T-helper 2 cell treated with Interferon-gamma antibody and Interleukin-4, amounts not matched to agents 5 μg/mL and 100 μg/mL, for 36 hours (primary cell): ENCODE results near the gene DMXL1.
A peak's percentile ranks its signal among the peaks of the same experiment; 100 is the strongest.

ENCODE experiments used
- DNase-seq: peaks from one replicate; pipeline ENCODE4 v3.0.0; 2021; ENCODE audit warnings: low spot score
- H3K27ac Mint-ChIP-seq: one replicate; pipeline ENCODE4 v1.8.0; 2021; ENCODE audit warnings: mild to moderate bottlenecking, mixed read lengths
- H3K27me3 Mint-ChIP-seq: one replicate; pipeline ENCODE4 v1.8.0; 2021; ENCODE audit warnings: low read depth, mixed read lengths
- H3K36me3 Mint-ChIP-seq: one replicate; pipeline ENCODE4 v1.8.0; 2021; ENCODE audit warnings: low read depth, mixed read lengths
- H3K4me1 Mint-ChIP-seq: one replicate; pipeline ENCODE4 v1.8.0; 2021; ENCODE audit warnings: low read depth, mixed read lengths
- H3K4me3 Mint-ChIP-seq: one replicate; pipeline ENCODE4 v1.8.0; 2022; ENCODE audit warnings: mild to moderate bottlenecking, moderate library complexity, mixed read lengths
- H3K9me3 Mint-ChIP-seq: one replicate; pipeline ENCODE4 v1.8.0; 2021; ENCODE audit warnings: mixed read lengths

DMXL1 gene

DNA sequence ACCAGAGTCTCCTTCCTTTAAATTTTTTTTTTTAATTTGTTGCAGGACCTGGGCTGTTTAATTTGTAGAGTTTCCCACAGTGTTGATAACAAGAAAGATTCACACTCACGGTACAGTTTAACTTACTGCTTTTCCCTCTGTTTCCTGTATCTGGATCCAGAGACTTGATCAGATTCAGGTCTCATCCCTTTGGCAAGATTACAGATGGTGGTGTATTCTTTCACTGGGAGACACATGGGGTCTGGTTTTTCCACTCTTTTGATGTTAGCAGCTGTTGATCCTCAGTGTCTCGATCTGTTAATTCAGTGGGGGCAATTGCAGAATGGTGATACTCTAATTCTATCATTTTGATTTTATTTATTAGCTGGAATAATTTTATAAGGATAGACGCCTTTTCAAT is 209.5 kb downstream of the DMXL1 start:
- Mint-ChIP-seq H3K36me3 (peaks cover 69% of the 10 kb centered on the region), H3K27me3 (no peaks in the 10 kb centered on the region), H3K4me1 (peaks cover 89% of the 10 kb centered on the region), H3K27ac (no peak overlapping the region), H3K9me3 (no peaks in the 10 kb centered on the region), H3K4me3 (peak overlapping the region; percentile 10)
- no peak for DNase-seq

DNA sequence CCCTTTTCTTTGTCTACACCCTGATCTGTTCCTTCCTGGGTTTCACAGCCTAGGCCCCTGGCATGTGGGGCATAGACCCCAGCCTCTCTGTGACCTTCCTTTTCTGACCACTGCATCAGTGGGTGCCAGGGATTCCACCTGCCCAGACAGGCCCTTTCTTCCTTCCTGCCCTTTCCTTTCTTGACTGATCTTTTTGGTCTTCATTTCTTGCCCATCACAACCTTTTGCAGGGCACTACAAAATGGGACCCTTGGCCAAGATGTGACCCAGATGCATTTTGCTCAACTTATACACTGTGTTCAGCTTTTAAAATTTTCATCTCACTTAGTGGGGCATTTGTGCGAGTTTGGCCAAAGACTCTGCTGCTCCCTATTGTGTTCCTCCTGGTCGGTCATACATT is 211.7 kb downstream of the DMXL1 start:
- Mint-ChIP-seq H3K27me3 (no peaks in the 10 kb centered on the region), H3K9me3 (no peaks in the 10 kb centered on the region), H3K27ac (peak overlapping the region; percentile 27), H3K36me3 (peaks cover 62% of the 10 kb centered on the region), H3K4me3 (peak overlapping the region; percentile 6), H3K4me1 (peaks cover 93% of the 10 kb centered on the region)
- DNase-seq: no peak

DNA sequence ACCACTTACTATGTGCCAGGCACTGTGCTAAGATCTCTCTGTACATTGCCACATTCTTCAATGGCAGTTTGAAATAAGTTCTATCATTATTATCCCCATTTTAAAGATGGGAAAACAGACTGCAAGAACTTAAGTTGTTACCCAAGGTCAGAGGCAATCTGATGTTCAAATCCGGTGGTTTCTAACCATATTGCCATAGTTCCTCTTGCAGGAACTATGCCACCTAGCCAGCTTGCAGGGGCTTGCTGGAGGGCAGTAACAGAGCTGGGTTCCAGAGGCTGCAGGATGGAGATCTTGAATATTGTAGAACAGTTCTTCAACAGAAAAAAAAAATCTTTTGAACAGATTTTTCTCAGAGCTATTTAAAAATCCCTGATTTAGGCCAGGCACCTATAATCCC is 213.1 kb downstream of the DMXL1 start:
- Mint-ChIP-seq H3K36me3 (peaks cover 53% of the 10 kb centered on the region), H3K4me3 (peak overlapping the region; percentile 80), H3K27ac (peak overlapping the region; percentile 63), H3K4me1 (peaks cover 91% of the 10 kb centered on the region), H3K9me3 (no peaks in the 10 kb centered on the region), H3K27me3 (no peaks in the 10 kb centered on the region)
- no peak for DNase-seq

DNA sequence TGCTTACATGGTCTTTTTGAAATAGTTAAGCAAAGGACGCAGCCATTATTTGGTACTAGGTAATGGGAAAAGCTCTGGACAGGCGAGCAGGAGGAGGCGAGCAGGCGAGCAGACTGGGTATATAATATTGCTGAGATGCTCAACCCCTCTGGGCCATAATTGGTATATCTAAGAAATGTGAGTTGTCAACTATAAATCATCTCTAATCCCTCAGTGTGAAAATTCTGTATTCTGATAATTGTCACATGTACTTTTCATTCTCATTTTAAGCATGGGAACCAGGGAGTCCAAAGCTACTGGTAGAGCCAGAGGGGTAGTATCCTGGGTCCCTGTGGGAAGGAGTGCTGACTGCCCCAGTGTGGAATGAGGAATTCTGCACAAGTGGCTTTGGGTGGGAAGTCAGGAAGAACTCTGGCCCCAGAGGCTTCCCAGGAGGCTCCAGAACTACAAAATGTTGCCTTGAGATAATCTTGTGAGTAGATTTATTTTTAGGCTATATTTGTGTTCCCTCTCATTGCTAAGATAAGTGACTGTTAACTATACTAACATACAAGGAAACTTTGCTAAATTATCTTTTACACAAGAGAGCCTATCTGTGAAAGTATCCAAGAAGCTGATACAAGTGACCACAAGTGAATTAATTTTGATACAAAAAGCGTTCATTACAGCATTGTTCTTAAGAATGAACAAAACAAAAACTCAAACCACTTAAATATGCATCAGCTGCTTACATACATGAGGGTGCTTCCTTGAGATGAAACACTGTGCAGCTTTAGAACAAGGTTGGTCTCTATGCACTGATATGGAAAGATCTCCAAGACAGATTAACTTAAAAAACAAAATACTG is 214.4 kb downstream of the DMXL1 start:
- Mint-ChIP-seq H3K27me3 (no peaks in the 10 kb centered on the region), H3K36me3 (peaks cover 52% of the 10 kb centered on the region), H3K9me3 (peaks cover under 1% of the 10 kb centered on the region), H3K27ac (peak overlapping the region; percentile 94), H3K4me3 (peak overlapping the region; percentile 80), H3K4me1 (peaks cover 93% of the 10 kb centered on the region)
- no peak for DNase-seq

DNA sequence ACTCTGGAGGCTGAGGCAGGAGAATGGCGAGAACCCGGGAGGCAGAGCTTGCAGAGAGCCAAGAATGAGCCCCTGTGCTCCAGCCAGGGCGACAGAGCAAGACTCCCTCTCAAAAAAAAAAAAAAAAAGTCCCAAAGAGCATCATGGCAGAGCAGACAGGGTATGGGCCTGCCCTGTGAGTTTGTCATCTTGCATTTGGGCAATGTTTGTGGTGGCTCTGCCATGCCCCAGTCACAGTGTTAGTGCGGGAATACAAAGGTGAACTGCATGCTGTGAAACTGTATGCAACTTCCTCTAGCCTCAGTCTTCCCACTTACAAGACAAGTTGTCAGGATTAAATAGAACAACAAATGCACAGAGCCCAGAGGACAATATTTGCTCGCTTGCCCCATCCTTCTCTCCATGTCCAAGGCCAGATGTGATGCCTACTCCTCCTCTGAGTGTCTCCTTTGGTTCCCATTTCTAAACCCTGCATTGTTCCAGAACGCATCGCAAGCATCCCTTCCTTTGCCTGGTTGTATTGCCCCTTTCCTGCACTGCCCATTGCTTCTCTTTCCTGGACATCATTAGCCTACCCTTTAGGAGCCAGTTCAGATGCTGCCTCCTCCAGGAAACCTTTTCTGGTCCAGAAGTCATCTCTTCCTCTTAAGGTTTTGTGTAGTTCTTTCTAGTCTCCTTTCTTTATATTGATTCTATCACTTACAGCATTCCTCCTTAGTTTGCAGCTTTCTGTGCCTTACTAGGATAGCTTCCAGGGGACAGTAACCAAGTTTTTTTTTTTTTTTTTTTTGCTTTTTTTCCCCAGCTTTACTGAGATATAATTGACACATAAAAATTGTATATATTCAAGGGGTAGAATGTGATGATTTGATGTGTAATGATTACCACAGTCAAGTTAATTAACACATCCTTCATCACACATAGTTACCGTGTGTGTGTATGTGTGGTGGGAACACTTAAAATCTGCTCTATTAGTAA is 215.9 kb downstream of the DMXL1 start:
- Mint-ChIP-seq H3K4me3 (peak overlapping the region; percentile 80), H3K9me3 (peaks cover 3% of the 10 kb centered on the region), H3K27me3 (no peaks in the 10 kb centered on the region), H3K27ac (peak overlapping the region; percentile 94), H3K36me3 (peaks cover 50% of the 10 kb centered on the region), H3K4me1 (peaks cover 93% of the 10 kb centered on the region)
- no peak for DNase-seq

DNA sequence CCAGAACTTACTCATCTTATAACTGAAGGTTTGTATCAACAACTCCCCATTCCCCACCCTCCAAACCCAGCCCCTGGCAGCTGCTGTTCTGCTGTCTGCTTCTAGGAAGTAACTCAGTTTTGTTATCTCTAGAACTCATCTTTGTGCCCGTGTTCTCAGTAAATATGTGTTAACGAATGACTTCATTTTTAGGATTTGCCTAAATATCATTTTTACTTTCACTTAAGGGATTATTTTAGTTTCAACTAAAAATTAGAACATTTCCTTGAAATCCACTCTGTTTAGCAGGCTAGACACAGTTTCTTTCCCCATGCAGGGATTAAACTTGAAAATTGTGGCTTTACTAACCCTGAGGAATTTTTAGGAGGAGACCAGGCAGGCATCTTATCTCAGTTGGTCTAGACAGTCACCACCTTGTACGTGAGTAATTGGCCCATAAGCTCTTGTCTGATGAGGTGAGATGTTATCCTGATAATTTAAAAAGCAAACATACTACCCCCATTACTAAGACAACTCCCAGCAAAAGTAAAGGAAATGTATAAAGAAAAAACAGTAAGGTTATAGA is 216.7 kb downstream of the DMXL1 start:
- Mint-ChIP-seq H3K27ac (peak overlapping the region; percentile 94), H3K36me3 (peaks cover 49% of the 10 kb centered on the region), H3K9me3 (peaks cover 3% of the 10 kb centered on the region), H3K4me1 (peaks cover 91% of the 10 kb centered on the region), H3K4me3 (peak overlapping the region; percentile 80), H3K27me3 (no peaks in the 10 kb centered on the region)
- peak; percentile 45 for DNase-seq

DNA sequence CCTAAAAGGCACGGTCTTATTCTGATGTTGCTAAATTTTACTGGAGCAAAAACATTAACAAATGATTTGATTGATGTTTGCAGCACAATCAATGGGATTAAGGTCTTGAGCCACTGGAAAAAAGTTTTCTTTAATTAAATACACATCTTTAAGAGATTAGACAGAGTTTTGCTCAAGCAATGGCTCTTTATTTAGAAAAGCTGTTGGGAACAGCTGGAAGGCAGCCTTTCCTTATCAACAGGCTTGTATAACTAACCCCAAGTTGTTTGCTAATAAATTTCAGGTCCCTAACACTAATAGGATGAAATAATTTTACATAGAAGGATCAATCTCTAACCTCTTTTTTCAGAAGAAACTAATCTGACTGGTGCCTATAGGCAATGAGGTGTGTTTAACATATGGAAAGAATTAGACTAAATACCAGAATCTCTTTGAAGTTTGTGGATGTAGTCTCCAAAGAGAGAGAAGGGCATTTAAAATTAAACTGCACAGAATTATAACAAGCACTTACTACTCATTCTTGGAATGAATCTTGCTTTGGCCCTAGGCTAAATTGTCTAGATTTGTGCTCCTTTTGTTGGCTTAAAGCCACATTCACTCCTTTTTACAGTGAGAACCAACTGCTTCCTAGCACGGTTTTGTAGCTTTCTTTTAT is 217.6 kb downstream of the DMXL1 start:
- DNase-seq: no peak
- peaks cover 87% of the 10 kb centered on the region for H3K4me1 Mint-ChIP-seq
- H3K36me3 Mint-ChIP-seq: peaks cover 49% of the 10 kb centered on the region
- no peaks in the 10 kb centered on the region for H3K27me3 Mint-ChIP-seq
- H3K27ac Mint-ChIP-seq: peak overlapping the region; percentile 94
- H3K9me3 Mint-ChIP-seq: peaks cover 8% of the 10 kb centered on the region
- peak overlapping the region; percentile 80 for H3K4me3 Mint-ChIP-seq

DNA sequence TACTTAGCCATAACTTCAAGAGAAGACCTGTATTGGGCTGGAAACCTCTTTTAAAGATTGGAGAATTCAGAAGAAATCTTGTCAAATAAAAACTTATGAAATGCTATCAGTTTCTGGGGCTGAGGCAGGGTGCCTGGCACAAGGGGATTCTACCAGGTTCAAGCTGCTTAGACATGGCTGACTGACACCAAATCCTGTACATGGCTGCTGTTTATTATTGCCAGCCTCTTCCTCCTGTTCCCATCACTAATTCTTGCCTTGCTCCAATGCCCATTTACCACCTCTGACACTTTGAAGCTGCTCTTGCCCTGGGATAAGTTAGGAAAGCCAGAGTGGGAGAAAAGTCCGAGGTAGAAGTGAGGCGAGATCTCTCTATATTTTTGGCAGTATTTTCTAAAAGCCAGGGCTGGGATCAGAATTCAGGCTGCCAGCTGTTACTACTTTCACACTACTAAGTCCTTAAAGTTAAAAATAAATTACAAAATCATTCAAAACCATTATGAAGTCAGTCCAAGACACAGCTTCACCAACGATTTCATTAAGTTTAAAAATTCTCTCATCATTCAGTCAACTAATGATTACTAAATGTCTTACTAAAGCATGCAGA is 218.7 kb downstream of the DMXL1 start:
- no peak for DNase-seq
- Mint-ChIP-seq H3K36me3 (peaks cover 49% of the 10 kb centered on the region), H3K4me3 (peak overlapping the region; percentile 80), H3K27me3 (no peaks in the 10 kb centered on the region), H3K9me3 (peaks cover 9% of the 10 kb centered on the region), H3K4me1 (peaks cover 84% of the 10 kb centered on the region), H3K27ac (peak overlapping the region; percentile 38)

DNA sequence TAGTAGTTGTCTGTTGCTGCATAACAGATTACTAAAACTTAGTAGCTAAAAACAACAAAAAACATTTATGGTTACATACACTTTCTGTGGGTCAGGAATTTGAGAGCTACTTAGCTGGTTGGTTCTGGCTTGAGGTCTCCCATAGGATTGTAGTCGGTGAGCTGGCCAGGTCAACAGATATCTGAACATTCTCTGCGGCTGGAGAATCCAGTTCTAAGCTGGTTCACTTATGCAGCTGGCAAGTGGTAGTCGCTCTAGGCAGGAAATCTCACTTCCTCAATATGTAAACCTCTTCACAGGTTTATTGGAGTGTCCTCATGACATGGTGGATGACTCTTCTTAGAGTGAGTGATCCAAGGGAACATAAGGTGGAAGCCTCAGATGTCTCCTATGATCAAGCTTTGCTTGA is 219.3 kb downstream of the DMXL1 start:
- DNase-seq: no peak
- Mint-ChIP-seq H3K4me3 (peak overlapping the region; percentile 80), H3K27ac (peak overlapping the region; percentile 38), H3K36me3 (peaks cover 55% of the 10 kb centered on the region), H3K27me3 (no peaks in the 10 kb centered on the region), H3K9me3 (peaks cover 9% of the 10 kb centered on the region), H3K4me1 (peaks cover 78% of the 10 kb centered on the region)

DNA sequence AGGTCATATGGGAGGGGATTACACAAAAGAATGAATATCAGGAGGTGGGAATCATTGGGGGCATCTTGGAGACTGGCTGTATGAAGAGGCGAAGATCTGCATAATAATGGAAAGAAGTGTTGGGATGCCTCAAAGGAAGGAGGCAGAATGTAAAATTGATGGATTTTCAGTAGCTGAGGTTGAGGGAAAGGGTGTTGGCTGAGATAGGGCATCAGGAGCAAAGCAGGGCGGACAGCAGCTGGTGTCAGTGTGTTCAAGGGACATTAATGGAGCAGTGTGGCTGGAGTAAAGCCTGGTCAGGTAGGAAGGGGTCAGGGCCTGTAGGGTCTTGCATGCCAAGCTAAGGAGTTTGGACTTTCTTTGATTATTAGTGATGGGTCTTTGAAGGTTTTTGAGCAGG is 219.7 kb downstream of the DMXL1 start:
- no peaks in the 10 kb centered on the region for H3K27me3 Mint-ChIP-seq
- H3K4me3 Mint-ChIP-seq: peak overlapping the region; percentile 80
- H3K27ac Mint-ChIP-seq: peak overlapping the region; percentile 38
- H3K36me3 Mint-ChIP-seq: peaks cover 58% of the 10 kb centered on the region
- H3K9me3 Mint-ChIP-seq: peaks cover 9% of the 10 kb centered on the region
- DNase-seq: no peak
- peaks cover 74% of the 10 kb centered on the region for H3K4me1 Mint-ChIP-seq

DNA sequence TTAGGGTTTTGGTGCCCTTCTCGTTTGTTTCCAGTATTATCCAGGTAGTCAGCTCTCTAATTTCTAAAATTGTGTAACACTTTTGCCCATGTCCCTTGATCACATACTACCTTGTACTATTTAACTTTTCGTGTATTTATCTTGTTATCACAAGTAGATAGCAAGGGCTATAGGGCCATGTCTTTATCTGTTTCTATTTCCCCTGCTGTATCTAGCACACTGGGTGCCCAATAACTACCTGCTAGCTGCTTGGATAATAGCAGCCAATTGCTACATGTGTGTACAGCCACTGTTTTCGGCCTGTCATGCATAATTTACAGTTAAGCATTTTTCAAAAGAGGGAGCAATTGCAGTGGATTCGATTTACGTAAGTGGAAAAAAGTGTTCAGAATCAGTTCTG is 220.2 kb downstream of the DMXL1 start:
- Mint-ChIP-seq H3K9me3 (peaks cover 9% of the 10 kb centered on the region), H3K4me1 (peaks cover 70% of the 10 kb centered on the region), H3K27me3 (no peaks in the 10 kb centered on the region), H3K4me3 (peak overlapping the region; percentile 80), H3K27ac (peak overlapping the region; percentile 38), H3K36me3 (peaks cover 58% of the 10 kb centered on the region)
- DNase-seq: no peak

DNA sequence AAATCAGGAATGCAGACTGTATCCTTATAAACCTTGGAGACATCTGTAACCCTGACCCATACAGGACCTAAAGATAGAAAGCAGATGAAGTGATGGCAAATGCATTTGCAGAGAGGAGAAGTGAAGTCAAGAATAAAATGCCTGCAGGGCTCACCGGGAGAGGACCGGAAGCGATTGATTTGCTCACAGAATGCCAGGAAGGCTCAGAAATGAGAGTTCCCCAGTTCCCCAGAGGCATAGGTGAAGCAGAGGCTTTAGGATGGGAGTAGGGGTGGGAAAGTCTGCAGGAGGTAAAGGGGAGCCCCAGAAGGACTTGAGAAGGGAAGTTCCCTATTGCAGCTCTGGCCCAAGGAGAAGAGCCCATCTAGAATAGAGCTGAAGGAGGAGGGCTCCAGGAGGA is 221.0 kb downstream of the DMXL1 start:
- H3K36me3 Mint-ChIP-seq: peaks cover 56% of the 10 kb centered on the region
- no peaks in the 10 kb centered on the region for H3K27me3 Mint-ChIP-seq
- H3K27ac Mint-ChIP-seq: no peak overlapping the region
- peak overlapping the region; percentile 47 for H3K4me3 Mint-ChIP-seq
- no peak for DNase-seq
- H3K4me1 Mint-ChIP-seq: peaks cover 61% of the 10 kb centered on the region
- peaks cover 9% of the 10 kb centered on the region for H3K9me3 Mint-ChIP-seq
